D721Med (cell line): Measurements from ENCODE around the gene APOBEC3F.
"Not testable (repeated sequence)": the region's sequence is repeated elsewhere in the genome, so short reads cannot be mapped to it uniquely, and the experiment has no call there.

Experiments used
- DNase-seq: peaks from one replicate; pipeline ENCODE4 v3.0.0; 2011; ENCODE audit warnings: low spot score; ENCODE audit not compliant: insufficient read length
- FAIRE-seq: peaks from 2 replicates; lab custom pipeline; 2011; peaks lifted over from hg19 to GRCh38; lab: Jason Lieb, UNC
- TF ChIP-seq, protein P1 (sequence below): IDR thresholded peaks from 2 replicates; pipeline ENCODE4 v1.5.1; 2012; ENCODE audit warnings: mild to moderate bottlenecking, control low read depth; ENCODE audit not compliant: insufficient read depth; ENCODE audit errors: missing control alignments

Gene APOBEC3F

DNA sequence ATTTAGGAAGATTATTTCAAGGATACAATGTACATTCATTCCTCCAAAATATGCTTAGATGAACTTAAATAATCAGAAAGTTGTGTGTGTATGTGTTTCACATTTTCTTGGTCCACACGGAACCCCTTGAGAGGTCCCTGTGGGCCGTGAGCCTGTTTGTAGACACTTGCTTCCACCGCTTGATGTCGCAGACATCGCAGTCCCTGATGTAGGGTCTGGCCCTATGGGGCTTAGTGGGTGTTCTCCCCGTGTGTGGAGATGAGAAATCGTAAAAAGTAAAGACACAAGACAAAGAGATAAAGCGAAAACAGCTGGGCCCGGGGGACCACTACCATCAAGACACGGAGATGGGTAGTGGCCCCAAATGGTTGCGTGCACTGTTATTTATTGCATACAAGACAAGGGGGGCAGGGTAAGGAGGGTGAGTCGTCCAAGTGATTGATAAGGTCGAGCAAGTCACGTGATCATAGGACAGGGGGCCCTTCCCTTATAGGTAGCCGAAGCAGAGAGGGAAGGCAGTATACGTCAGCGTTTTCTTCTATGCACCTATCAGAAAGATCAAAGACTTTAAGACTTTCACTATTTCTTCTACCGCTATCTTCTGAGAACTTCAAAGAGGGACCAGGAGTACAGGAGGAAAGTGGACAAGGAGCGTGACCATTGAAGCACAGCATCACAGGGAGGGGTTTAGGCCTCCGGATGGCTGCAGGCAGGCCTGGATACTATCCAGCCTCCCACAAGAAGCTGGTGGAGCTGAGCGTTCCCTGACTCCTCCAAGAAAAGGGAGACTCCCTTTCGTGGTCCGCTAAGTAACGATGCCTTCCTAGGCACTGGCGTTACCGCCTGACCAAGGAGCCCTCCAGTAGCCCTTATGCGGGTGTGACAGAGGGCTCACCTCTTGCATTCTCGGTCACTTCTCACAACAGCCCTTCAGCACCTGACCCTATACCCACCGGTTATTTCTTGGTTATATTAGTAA is 27.8 kb upstream of the APOBEC3F start:
- TF ChIP-seq, protein P1, sequence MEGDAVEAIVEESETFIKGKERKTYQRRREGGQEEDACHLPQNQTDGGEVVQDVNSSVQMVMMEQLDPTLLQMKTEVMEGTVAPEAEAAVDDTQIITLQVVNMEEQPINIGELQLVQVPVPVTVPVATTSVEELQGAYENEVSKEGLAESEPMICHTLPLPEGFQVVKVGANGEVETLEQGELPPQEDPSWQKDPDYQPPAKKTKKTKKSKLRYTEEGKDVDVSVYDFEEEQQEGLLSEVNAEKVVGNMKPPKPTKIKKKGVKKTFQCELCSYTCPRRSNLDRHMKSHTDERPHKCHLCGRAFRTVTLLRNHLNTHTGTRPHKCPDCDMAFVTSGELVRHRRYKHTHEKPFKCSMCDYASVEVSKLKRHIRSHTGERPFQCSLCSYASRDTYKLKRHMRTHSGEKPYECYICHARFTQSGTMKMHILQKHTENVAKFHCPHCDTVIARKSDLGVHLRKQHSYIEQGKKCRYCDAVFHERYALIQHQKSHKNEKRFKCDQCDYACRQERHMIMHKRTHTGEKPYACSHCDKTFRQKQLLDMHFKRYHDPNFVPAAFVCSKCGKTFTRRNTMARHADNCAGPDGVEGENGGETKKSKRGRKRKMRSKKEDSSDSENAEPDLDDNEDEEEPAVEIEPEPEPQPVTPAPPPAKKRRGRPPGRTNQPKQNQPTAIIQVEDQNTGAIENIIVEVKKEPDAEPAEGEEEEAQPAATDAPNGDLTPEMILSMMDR, result no peak
- FAIRE-seq (no peak), DNase-seq (no peak)

DNA sequence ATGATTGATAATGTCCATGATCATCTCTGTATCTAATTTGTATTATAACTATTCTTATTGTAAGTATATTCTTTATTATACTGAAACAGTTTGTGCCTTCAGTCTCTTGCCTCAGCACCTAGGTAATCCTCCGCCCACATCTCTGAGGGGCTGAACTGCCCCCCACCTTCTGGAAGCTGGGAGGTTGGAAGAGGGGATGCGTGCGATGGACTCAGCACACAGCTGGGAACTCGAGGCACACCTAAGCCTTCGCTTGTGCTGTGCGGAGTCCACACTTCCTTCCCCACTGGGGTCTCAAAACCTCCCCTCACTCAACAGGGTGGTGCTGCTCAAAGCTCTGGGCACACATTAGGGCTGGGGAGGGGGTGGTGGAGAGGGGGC is 27.1 kb upstream of the APOBEC3F start:
- FAIRE-seq, DNase-seq: not testable (repeated sequence)

DNA sequence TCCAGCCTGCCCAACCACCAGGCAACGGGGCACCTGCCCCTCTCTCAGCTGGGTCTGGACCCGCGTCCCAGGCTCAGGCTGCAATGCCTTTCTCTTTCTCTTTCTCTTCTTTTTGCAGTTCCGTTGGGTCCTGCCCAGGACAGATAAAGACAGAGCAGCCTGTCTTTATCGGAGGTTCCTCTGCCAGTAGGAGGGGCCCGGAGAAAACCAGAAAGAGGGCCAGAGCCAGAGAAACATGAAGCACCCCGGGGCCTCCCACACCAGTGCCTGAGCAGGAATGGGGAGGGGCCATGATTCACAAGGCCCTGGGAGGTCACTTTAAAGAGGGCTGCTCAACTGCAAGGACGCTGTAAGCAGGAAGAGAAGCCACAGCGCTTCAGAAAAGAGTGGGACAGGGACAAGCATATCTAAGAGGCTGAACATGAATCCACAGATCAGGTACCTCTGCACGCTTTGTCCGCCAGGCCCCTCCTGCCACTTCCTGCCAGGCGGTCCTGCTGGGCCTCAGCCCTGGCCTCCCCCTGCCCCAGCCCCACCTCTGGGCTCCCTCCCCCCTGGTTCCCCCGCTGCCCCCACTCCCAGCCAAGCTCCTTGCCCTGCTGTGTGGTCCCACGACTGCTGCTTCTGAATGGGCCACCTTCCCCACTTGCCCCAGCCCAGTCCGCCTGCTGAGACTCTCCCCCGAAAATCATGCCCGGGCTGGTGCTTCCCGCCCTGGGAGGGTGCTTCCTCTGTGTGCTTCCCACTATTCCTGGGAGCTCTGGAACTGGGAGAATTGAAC is 26.5 kb upstream of the APOBEC3F start, which contains the start of gene APOBEC3C:
APOBEC3C (plus strand) TSS at position 316 of the 781 bp plus-strand sequence; CDS start at position 422, 106 bp downstream.
- FAIRE-seq (no peak), DNase-seq (no peak)
- TF ChIP-seq, protein P1, result no peak

DNA sequence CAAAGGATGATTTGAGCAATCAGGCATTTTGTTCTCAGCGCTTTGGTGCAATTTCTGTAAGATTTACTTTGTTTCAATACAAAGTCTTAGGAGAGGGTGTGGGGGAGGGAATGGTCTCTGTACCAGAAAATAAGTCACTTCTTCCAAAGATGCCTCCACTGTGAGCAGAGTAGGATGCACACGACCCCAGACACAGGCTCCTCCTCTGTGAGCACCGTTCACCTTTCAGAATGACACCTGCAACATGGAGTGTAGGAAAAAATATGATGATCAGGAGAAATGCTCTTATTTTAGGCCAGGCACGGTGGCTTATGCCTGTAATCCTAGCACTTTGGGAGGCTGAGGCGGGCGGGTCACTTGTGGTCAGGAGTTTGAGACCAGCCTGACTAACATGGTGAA is 25.9 kb upstream of the APOBEC3F start:
- not testable (repeated sequence) for FAIRE-seq, DNase-seq

DNA sequence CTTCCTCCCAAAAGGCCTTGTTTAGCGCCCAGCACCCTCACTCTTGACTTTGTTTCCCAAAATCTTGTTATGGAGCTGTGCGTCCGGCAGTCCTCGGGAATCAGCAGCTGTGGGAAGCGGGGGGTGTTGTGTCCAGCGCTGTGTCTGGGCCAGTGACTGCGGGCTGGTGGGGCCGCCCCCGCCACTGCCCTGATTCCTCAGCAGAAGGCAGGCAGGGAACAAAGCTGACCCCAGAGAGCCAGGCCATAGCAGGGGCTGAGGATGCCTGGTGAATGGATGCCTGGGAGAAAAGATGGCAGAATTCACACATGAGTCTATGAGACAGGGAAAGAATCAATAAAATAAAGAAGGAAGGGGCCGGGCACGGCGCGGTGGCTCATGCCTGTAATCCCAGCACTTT is 24.1 kb upstream of the APOBEC3F start:
- TF ChIP-seq, protein P1, result no peak
- DNase-seq (no peak), FAIRE-seq (no peak)

DNA sequence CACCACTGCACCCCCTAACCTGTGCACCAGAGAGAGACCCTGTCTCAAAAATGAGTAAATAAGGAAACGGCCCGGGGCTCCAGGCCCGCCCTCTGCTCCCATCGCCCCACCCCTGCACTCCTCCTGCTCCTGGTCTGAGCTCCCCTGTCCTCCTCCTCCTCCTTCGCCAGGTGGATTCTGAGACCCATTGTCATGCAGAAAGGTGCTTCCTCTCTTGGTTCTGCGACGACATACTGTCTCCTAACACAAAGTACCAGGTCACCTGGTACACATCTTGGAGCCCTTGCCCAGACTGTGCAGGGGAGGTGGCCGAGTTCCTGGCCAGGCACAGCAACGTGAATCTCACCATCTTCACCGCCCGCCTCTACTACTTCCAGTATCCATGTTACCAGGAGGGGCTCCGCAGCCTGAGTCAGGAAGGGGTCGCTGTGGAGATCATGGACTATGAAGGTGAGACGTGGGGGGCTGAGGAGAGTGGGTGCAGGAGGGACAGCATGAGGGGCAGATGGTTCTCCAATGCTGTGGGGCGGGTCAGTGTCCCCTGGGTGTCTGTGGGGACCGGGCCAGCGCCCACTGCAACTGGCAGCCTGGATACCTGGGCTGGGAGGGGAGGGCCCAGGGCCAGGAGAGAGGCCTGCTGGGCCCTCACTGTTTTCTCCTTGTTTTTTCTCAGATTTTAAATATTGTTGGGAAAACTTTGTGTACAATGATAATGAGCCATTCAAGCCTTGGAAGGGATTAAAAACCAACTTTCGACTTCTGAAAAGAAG is 22.9 kb upstream of the APOBEC3F start:
- FAIRE-seq, result no peak
- TF ChIP-seq, protein P1, result no peak

DNA sequence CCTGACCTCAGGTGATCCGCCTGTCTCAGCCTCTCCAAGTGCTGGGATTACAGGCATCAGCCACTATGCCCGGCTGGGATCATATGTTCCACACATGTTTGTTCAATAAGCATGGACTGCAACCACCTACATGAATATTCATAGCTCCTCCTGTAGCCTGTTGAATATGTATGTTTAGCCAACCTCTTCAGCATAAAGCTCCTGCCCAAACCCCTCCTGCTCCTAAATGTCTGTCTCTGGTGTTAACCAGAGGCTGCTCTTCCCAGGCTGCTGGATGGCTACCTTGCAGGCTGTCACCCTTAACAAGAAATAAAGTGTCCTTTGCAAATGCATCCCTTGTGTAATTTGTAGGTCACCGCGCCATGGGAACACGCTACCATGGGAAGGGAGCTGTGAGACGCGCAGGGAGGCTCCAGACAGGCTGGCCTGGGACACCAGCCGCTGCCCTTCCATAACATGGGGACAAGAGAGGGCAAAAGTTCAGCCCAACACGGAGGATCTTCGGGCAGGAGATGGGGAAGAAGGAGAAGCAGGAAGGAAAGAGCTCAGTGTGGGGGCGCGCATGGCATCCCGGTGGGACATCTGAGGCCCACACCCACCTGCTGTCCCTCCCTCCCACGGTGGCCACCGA is 20.5 kb upstream of the APOBEC3F start:
- not testable (repeated sequence) for DNase-seq, FAIRE-seq

More for the DNA sequence above, 22.9 kb upstream of the APOBEC3F start:
- DNase-seq, result no peak
